ENCODE data around the gene C11orf52. TPM values are rescaled to one million over a fixed set of nuclear protein-coding genes. Genes with fewer than 3 reads are reported as not detected.

Gene C11orf52
- total and polyA plus RNA-seq, 2 of the 13 experiments (the other 11 are each of a cell fraction or from before 2014, with no cell fraction given) = 7.4 to 11.0 TPM

GRCh38 chr11:111918390-111919256 lies at the start of gene C11orf52 (continued):
- TF ChIP-seq E2F5 (CRISPR knock-in tag; conservative IDR thresholded peaks at IDR 0.05) = no peak
- peak; percentile 81 for TF ChIP-seq ARID4A (CRISPR knock-in tag; IDR thresholded peaks at IDR 0.05; ENCODE audit: borderline replicate concordance)
- TF ChIP-seq TSC22D2 (CRISPR knock-in tag; IDR thresholded peaks at IDR 0.05; ENCODE audit: borderline replicate concordance) = no peak; the same call in 1 of the 2 replicates
- peak; percentile 97 for TF ChIP-seq SIX1 (CRISPR knock-in tag; IDR thresholded peaks at IDR 0.05; ENCODE audit: borderline replicate concordance)
- TF ChIP-seq GLI4 (CRISPR knock-in tag; IDR thresholded peaks at IDR 0.05; ENCODE audit: borderline replicate concordance) = no peak
- TF ChIP-seq ZNF18 (CRISPR knock-in tag; IDR thresholded peaks at IDR 0.05; ENCODE audit: insufficient replicate concordance) = no peak
- TF ChIP-seq BRD4 (CRISPR knock-in tag; IDR thresholded peaks at IDR 0.05) = no peak
- peak; percentile 8; the same call in 1 of the 2 replicates for TF ChIP-seq ZNF556 (CRISPR knock-in tag; IDR thresholded peaks at IDR 0.05; ENCODE audit: borderline replicate concordance)
- no peak for TF ChIP-seq SRSF4 (IDR thresholded peaks at IDR 0.05; ENCODE audit: low read depth, low read length, poor library complexity, severe bottlenecking)
- no peak for TF ChIP-seq THYN1 (CRISPR knock-in tag; IDR thresholded peaks at IDR 0.05; ENCODE audit: borderline replicate concordance, low read depth)
- TF ChIP-seq ZNF724P (CRISPR knock-in tag; IDR thresholded peaks at IDR 0.05; ENCODE audit: borderline replicate concordance) = no peak
- peak; percentile 78 for TF ChIP-seq TEAD3 (CRISPR knock-in tag; optimal IDR thresholded peaks at IDR 0.05; ENCODE audit: borderline replicate concordance)
- no peak for TF ChIP-seq TAF15 (IDR thresholded peaks at IDR 0.05; ENCODE audit: low read depth, low read length, poor library complexity, severe bottlenecking)
- peak; percentile 49; the same call in 1 of the 2 replicates for TF ChIP-seq ZNF580 (CRISPR knock-in tag; IDR thresholded peaks at IDR 0.05; ENCODE audit: borderline replicate concordance, low read depth)
- TF ChIP-seq ZUFSP (CRISPR knock-in tag; IDR thresholded peaks at IDR 0.05; ENCODE audit: borderline replicate concordance) = no peak
- TF ChIP-seq HOXA3 (CRISPR knock-in tag; IDR thresholded peaks at IDR 0.05) = peak; percentile 46; the same call in 1 of the 2 replicates
